Lung (tissue), 12 donors: ENCODE results near the gene VWF. TPM values are rescaled to one million over a fixed set of nuclear protein-coding genes. Genes with fewer than 3 reads are reported as not detected.

Source experiments
- ATAC-seq: fragments of 200-7000 bp; cut with Tn5 transposase; one replicate; pipeline ENCODE4 v1.9.1; 2020; ENCODE audit warnings: moderate number of reproducible peaks; ENCODE audit not compliant: insufficient read depth, low FRiP score
- DNase-seq, 3 donors: peaks; one replicate each; pipeline ENCODE4 v3.0.0-alpha.2; 2013 to 2017
- H3K27ac ChIP-seq, 2 donors: one replicate each; pipeline ENCODE4 v1.5.1; 2013; ENCODE audit warnings: mild to moderate bottlenecking in 2 of 2, moderate library complexity in 2 of 2, control low read depth in 1 of 2, inconsistent platforms in 1 of 2, low read depth in 1 of 2, low read length in 1 of 2
- H3K27me3 ChIP-seq, 3 donors: one replicate each; pipeline ENCODE4 v1.5.1; 2013; ENCODE audit warnings: low read length in 2 of 3; ENCODE audit not compliant: control insufficient read depth in 3 of 3, insufficient read depth in 3 of 3
- H3K36me3 ChIP-seq, 4 donors: one replicate each; pipeline ENCODE4 v1.5.1; 2013; ENCODE audit warnings: low read length in 4 of 4, mild to moderate bottlenecking in 1 of 4, moderate library complexity in 1 of 4; ENCODE audit not compliant: control insufficient read depth in 4 of 4, insufficient read depth in 4 of 4
- H3K4me1 ChIP-seq, 5 donors: one replicate each; pipeline ENCODE4 v1.5.1; 2013; ENCODE audit warnings: low read length in 5 of 5, mild to moderate bottlenecking in 2 of 5, moderate library complexity in 1 of 5; ENCODE audit not compliant: control insufficient read depth in 5 of 5, insufficient read depth in 5 of 5
- H3K4me3 ChIP-seq: one replicate; pipeline ENCODE4 v1.5.1; 2013; ENCODE audit warnings: mild to moderate bottlenecking, control low read depth, moderate library complexity
- H3K9ac ChIP-seq, 2 donors: one replicate each; pipeline ENCODE4 v1.5.1; 2013; ENCODE audit warnings: low read length in 2 of 2, control low read depth in 1 of 2; ENCODE audit not compliant: insufficient read depth in 1 of 2
- H3K9me3 ChIP-seq, 4 donors: one replicate each; pipeline ENCODE4 v1.5.1; 2013; ENCODE audit warnings: low read length in 3 of 4, mild to moderate bottlenecking in 1 of 4, moderate library complexity in 1 of 4; ENCODE audit not compliant: control insufficient read depth in 4 of 4, insufficient read depth in 3 of 4
- CTCF ChIP-seq: IDR thresholded peaks from 2 replicates; pipeline ENCODE4 v1.5.1; 2012; ENCODE audit warnings: mild to moderate bottlenecking; ENCODE audit errors: control extremely low read depth, extremely low read depth
- WGBS, 2 donors: extraction: QIAGEN DNeasy Blood & Tissue Kit; methylation state at CpG; one replicate each; pipeline ENCODE4 v1.1.7; 2013; 5-methylcytosine and 5-hydroxymethylcytosine counted together
- polyA plus RNA-seq, 2 donors: library from polyadenylated mRNA; stranded (reverse); fragments of 200-250 nt; gene quantifications; one replicate each; pipeline ENCODE4 v1.2.1, GENCODE V29; 2013
- total RNA-seq, 2 donors: library from RNA; depleted of rRNA in 1 of 2; stranded (reverse); fragments of >200 nt in 1 of 2; gene quantifications; one replicate each; pipeline ENCODE4 v1.2.1, GENCODE V29; 2014 to 2021
- donor health status: control.
- donor health status: control.
- donor health status: Bipolar disorder and iron deficiency.
- donor health status: healthy.
- donor health status: DM: yes; HTN: yes; CAD: no.

The VWF gene
- total and polyA plus RNA-seq, 4 donors, result 65.6 to 285 (median 249) TPM

- no peak for TF ChIP-seq CTCF
- WGBS, 2 donors, result 80 to 84% methylated on average over 7 of the region's 7 CpGs
These were observed 213.5 kb downstream of the VWF start for GRCh38 chr12:5910790-5911548.

GRCh38 chr12:5909560-5909959 is 214.9 kb downstream of the VWF start:
- Histone ChIP-seq H3K4me3 (no peak overlapping the region), H3K4me1 (no peaks in the 10 kb centered on the region), H3K27me3 (peaks cover 0 to 7% (median 6%) of the 10 kb centered on the region in 3 donors), H3K27ac (no peak overlapping the region), H3K9ac (no peak overlapping the region), H3K36me3 (no peaks in the 10 kb centered on the region), H3K9me3 (no peaks in the 10 kb centered on the region)
- 82 to 87% methylated on average over 5 of the region's 5 CpGs for WGBS, 2 donors
- ATAC-seq, result no peak
- no peak for DNase-seq
- TF ChIP-seq CTCF, result no peak

More at GRCh38 chr12:5910790-5911548, 213.5 kb downstream of the VWF start:
- Histone ChIP-seq H3K27me3 (peaks cover 0 to 7% (median 6%) of the 10 kb centered on the region in 3 donors), H3K36me3 (no peaks in the 10 kb centered on the region), H3K4me3 (no peak overlapping the region), H3K9me3 (no peaks in the 10 kb centered on the region), H3K9ac (no peak overlapping the region), H3K4me1 (no peaks in the 10 kb centered on the region), H3K27ac (no peak overlapping the region)
- DNase-seq, result no peak
- no peak for ATAC-seq

GRCh38 chr12:5908251-5908650 is 216.2 kb downstream of the VWF start:
- no peak for DNase-seq
- no peak for TF ChIP-seq CTCF
- Histone ChIP-seq H3K27me3 (peaks cover 0 to 7% (median 6%) of the 10 kb centered on the region in 3 donors), H3K9me3 (no peaks in the 10 kb centered on the region), H3K27ac (no peak overlapping the region), H3K4me1 (no peaks in the 10 kb centered on the region), H3K9ac (no peak overlapping the region), H3K36me3 (peaks cover 0 to 2% (median 0%) of the 10 kb centered on the region in 4 donors), H3K4me3 (no peak overlapping the region)
- ATAC-seq, result no peak
- WGBS, 2 donors, result 85 to 86% methylated on average over 7 of the region's 7 CpGs
